Measurements from ENCODE around the gene CHD6.

DNA sequence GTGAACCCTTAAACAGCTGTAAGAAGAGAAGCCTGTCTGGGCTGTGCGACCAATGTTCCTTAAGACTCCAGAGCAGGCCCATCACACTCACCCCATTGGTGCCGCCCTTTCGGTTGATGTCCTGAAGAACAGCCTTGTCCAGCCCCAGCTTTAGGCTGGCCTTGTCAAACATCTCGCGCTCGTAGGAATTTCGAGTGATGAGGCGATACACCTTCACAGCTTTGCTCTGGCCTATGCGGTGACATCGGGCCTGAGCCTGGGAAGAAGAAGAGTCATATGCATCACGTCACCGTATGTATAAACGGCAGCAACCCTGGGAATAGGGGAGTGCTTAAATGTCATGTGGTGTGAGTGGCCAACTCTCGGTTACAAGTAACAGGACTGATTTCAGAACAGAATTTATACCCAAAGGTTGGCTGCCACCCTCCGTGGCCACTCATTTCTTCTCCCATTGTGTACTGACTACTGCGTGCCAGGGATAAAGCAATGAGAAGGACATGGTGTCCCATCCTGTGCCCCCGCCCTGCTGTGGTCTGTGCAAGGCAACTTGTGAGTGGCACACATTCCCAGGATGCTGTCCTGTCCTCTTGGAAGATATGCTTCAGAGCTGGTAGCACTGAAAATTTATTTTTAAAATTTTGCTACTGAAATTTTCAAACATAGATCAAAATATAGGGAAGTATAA, 160.9 kb downstream of the CHD6 start:
- TF ChIP-seq, protein P1, sequence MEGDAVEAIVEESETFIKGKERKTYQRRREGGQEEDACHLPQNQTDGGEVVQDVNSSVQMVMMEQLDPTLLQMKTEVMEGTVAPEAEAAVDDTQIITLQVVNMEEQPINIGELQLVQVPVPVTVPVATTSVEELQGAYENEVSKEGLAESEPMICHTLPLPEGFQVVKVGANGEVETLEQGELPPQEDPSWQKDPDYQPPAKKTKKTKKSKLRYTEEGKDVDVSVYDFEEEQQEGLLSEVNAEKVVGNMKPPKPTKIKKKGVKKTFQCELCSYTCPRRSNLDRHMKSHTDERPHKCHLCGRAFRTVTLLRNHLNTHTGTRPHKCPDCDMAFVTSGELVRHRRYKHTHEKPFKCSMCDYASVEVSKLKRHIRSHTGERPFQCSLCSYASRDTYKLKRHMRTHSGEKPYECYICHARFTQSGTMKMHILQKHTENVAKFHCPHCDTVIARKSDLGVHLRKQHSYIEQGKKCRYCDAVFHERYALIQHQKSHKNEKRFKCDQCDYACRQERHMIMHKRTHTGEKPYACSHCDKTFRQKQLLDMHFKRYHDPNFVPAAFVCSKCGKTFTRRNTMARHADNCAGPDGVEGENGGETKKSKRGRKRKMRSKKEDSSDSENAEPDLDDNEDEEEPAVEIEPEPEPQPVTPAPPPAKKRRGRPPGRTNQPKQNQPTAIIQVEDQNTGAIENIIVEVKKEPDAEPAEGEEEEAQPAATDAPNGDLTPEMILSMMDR (IDR thresholded peaks at IDR 0.05): no peak
- TF ChIP-seq POLR2A (IDR thresholded peaks at IDR 0.05): no peak

Measured in heart left ventricle (tissue), 13 donors.